ENCODE data around the gene GAREM2.

GAREM2 gene

DNA sequence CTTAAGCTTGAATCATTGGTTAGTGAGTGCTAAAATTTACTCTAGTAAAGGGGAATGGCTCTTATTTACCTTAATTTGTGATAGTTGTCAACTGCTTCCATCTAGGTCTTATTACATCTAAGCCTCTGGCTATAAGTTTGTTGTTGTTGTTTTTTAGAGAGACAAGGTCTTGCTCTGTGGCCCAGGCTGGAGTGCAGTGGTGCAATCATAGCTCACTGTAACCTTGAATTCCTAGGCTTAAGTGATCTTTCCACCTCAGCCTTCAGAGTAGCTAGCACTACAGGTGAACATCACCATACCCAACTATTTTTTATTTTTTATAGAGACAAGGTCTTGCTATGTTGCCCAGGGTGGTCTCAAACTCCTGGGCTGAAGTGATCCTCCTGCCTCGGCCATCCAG is 65.0 kb downstream of the GAREM2 start:
- DNase-seq (ENCODE audit: low read depth): no peak

DNA sequence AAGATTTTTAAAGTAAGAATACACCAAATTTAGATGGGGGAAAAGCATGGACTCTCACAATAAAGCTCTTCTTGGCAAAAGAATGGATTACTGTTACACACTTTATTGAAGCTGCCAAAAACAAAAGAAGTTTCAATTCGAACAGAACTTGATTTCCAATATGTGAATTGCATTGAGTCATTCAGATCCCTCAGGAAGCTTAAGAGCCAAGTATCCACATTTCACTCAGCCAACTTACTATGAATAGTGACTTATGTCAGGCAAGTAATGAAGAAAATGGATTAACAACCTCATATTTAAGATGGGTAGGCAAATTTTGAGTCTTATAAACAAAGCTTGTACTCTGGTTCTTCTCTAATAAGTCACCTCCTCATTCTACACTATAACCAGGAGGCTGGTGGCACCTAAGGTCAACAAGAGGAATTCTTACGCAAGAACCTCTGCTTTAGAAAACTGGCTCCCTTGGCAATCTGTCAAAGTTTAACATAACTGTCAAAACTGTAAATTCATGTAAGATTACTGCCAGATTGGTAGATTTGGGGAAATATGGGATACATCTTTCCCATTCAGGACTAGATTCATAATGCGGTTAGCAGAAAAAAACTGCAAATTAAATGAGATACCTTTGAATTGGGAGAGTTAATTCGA is 65.5 kb downstream of the GAREM2 start:
- DNase-seq (ENCODE audit: low read depth): no peak

Data from stromal cell of bone marrow (primary cell).